CD4-positive, alpha-beta T cell treated with Interleukin-1 beta for 1 hour (primary cell): ENCODE results near the gene STARD13.

Experiments used
- DNase-seq, 2 donors: peaks; one replicate each; pipeline ENCODE4 v3.0.0-alpha.2; 2020 to 2022

STARD13 gene

DNA sequence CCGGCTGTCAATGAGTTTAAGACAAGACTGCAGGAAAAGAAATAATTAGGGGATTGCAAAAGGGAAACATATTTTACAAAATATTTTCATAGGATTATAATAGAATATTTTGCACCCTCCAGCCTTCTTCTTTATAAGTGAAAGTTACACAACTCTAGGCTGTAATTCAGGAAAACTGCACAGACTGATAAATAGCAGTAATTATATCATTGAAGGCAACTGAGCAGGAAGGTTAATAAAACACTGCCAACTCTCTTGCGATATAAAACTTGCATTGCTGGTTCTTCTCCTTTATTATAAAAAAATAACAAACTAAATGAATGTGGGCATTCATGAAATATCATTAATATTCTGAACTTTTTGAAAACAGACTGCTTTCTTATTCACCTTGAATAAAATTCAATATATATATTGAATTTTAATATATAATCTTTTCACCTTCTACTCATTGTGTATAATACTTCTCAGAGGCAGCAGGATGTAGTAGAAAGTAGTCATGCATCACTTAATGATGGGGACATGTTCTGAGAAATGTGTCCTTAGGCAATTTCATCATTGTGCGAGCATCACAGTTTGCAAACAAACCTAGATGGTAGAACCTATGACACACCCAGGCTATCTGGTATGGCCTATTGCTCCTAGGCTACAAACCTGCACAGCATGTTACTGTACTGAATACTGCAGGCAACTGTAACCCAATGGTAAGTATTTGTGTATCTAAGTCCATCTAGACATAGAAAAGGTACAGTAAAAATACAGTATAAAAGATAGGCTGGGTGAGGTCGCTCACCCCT, 24.9 kb upstream of the STARD13 start:
- DNase-seq = no peak

DNA sequence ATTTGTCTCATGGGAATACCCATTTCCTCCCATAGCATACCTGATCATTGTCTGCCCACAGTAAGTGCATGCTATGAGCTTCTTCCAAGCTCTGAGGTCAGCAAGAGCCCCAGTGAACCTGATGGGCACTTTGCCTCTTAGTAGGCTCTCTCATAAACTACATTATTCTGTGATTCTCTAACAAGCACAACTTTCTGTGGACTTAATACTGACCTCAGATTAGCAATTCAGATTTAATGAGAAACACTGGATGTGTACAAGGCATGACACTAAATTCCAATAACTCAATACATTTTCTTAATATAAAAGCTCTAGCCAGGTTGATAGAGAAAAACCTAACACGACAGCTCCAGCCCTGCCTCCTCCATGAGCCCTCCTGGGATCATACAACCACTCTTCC, 23.3 kb upstream of the STARD13 start:
- no peak for DNase-seq

DNA sequence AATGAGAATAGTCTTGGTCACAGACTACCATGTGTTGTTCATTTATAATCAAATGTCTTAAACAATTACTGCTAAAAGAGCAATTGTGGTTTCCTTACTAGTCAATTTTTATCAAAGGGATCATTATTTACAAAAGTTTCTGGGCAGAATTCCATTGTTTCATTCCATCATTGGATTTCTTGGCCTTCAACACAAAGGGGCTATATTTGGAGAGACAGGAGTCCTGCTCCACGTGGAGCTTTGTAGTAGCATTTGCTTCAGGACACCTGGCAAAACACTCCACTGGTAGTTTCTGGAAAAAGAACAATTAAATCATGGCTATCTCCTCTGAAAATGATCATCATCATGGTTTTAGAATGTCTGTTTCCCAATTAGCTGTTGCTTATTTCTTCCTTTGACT, 22.3 kb upstream of the STARD13 start:
- DNase-seq = no peak

DNA sequence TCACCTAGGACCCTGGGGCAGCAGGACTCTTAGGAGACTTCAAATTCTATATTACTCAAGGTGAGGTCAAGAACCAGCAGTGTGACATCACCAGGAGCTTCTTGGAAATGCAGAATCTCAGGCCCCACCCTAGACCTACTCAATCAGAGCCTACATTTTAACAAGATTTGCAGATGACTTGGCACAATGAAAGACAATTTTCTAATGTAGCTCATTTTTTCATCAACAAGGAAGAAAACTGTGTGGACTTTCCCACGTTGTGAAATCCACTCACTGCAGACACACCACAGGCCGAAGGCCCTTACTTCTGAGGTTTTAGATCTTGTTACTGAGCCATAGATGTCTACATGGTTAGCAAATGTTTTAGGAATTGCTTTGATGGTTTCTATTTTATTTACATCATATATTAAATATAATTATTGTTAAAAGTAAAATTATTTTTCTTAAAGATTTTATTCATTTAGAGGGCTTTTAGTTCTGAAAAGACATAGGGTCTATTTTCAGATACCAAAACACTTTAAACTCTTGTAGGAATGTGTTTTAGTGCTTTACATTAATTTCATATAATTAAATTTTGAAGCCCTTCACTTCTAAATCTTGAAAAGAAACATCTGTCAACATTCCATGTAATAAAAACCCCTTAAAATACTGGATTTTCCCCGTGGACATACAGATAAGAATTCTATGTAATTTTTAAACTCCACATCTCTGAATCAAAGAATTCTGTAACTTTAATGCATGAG, 18.5 kb upstream of the STARD13 start:
- DNase-seq = no peak

DNA sequence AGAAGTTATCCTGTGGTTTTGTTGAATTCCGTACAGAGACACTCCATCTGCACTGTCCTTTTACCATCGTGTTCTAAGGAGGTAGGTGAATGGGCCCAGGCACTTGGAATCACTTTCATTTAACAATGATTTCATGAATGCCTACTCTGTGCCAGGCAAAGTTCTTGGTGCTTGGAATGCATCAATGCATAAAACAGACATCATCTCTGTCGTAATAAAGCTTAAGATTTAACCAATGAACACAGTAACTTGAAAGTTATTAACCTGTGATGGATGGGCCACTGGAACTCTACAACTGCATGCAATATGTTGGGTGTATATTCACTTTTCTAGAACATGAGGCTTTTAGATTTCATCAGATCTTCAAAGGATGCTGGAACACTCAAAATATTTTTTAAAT, 14.1 kb upstream of the STARD13 start:
- DNase-seq = no peak

DNA sequence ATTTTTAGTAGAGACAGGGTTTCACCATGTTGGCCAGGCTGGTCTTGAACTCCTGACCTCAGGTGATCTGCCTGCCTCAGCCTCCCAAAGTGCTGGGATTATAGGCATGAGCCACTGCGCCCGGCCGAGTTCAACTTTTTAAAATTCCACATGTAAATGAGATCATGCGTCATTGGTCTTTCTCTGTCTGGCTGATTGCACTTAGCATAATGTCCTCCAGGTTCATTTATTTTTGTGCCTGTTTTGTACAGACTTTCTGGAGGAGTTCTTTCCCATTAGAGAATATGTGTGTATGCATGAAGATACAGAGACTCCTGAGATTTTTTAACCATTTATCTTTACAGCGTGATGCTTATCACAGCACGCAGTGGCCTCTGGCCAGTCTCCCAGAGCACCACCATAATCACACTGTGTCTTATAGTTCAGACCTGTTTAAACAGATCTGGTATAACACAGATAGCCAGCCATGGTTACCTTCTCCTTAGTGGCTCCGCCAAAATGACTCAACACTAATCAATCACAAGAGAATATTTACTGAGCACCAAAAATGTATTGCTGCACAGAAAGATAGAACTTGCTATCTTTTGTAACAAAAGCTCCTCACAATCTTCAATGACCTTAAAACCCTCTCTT, 11.4 kb upstream of the STARD13 start:
- DNase-seq = no peak

- DNase-seq = no peak
Observed at GRCh38 chr13:33292712-33293111, 7.2 kb upstream of the STARD13 start.

DNA sequence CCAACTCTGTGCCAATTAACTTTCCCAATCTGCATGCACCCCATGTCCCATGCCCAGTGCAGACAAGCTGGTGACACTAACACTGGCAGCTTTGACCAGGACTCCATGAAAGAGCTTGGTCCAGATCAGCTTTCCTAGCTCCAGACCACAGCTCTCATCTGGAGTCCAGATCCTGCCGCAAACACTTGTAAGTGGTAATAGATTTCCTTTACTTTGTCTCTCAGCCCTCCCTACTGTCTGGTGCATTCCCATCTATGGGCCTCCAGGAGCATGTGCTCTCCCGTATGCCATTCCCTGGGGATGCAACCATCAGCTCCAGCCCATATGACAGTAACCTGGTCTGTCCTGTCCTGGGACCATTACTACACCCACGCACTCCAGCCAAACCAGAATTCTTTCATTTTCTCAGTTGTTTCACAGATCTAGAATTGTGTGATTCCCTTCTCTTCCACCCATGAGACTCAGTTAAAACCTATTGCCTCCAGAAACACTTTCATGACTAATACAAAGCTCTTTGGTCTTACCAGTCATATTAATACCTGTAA, 4.9 kb upstream of the STARD13 start:
- DNase-seq = no peak

- no peak for DNase-seq
Observed at GRCh38 chr13:33289966-33290365, 4.4 kb upstream of the STARD13 start.

DNA sequence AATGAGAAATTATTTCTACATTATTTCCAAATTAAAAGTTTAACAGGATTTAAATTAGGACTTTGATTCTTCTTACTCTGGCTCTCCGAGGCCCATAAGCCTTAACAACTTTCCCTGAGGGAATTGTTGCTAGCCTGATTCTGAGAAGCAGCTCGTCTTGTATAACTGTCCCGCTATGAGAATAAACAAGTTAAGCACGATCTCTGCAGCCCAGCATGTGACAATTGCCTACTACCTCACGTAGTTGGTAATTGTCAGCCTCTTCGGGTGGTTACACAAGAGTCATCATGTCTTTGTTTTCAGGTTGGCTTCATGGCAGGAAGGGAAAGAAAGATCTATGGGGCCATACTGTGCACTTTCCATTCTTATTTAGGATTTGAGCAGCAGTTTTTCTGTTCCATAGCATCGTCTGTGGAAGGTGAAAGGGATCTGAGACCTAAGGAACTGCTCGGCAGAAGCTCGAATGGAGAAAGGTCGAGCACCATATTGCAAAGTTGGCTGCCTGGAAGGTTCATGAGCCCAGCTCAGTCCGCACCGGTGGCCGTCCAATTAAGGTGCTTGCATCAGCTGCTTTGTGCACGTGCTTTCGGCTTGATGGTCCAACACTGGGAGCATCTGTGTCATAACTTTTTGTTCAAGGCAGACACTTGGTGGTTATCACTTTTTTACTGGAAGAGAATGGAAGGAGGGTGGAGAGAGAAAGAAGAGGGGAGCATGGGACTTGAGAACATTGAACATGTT, 1.8 kb upstream of the STARD13 start:
- no peak for DNase-seq

DNA sequence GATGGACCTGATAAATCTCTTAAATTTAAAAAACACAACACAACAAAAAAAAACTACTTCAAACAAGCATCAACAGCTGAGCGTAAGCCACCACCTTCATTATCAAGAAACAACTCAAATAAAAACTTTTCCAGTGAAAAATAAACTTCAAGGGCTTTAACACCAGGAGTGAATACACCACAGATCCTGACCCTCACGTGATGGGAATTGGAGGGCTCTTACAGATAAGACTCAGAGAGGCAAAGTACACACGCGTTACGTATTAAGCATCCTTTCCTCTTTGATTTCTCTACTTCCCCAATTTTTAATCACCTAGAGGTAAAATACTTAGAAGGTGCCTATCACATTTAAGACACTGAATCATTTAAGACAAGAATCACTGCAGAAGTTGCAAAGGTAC, 573 bp upstream of the STARD13 start:
- no peak for DNase-seq

DNA sequence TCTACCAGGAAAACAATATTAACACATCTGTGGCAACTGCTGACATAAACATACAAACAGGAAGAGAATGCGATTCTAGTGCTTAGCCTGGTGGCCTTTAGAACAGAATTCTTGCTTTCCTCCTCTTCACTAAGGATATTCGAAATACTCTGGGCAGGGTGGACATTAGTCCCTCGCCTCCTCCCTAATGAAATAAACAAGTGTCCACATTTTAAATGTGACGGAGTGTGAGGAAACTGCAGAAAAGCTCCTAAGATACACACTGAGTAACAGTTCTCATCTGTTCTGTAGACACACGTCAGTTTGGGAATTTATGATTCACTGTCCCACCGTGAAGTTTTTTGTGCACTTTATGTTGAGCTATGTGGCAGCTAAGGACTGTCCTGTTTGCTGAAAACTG, 639 bp downstream of the STARD13 start:
- DNase-seq = no peak

DNA sequence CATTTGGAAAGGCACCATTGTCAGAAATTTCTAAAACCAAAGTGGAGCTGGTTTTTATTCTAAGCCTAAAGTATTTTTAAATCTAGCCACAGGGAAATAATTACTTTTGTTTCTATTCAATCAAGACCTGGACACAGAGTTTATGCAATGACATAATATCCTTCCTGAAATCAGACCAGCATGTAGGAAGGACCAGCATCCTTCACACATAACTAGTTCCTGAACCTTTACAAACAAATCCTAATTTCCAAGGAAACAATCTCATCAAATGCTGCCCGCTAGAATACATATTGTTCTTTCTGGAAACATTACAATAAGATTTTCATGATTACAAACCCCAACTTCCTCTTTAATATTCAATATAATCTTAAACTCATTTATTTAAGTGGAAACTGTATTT, 1.5 kb downstream of the STARD13 start:
- DNase-seq = no peak

DNA sequence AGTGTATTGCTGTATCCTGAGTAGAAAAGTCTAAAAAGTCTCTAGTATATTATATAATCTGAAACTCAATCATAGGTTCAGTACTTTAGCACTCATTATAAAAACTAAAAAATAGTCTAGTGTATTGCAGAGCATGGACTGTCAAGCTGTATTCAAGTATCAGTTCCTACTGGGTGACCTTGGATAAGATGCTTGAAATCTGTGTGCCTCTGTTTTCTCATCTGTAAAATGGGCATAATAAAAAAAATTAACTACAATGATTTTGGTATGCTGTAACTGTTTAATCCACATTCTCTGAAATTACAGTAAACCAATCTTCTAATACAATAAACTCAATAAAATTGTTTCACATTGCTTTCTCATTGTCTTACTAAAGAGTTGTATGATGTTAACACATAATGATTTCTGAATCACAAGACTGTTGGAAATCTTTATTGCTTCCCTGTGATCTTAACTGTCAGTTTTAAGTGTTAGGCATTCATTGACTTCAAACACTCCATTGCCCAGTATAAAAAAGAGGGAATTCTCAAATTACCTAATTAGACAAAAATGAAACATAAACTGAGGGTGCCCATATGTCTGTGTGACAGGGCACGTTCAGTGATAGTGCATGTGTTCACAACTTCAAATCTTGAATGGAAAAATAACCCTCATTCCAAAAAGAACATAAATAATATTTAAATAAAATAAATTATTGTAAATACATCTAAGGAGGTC, 2.2 kb downstream of the STARD13 start:
- DNase-seq = no peak

DNA sequence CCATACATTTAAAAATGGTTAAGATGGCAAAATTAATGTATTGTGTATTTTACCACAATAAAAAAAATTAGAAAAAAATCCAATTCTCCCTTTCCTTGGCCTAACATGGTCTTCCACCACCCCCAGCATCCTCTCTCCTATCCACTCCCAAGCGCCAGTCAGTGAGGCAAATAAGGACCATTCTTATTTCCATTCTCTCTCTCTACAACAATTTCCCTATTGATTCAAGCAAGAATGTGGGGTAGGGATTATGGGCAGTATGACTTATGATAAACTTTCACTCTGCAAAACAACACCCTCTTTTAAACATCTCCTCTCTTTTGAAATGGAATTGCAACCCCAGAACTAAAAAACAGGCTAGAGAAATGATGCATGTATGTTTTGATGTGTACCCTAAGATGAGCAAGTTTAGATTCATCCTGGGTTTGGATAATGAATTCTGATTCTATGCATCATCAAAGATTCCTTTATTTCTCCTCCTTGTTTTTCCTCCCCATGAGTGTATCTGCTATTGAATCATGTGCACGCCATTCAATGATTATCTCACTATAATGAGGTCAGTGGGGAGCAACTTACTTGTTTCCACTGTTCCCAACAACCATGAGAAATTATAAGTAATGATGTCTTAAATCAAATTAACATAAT, 3.5 kb downstream of the STARD13 start:
- no peak for DNase-seq

DNA sequence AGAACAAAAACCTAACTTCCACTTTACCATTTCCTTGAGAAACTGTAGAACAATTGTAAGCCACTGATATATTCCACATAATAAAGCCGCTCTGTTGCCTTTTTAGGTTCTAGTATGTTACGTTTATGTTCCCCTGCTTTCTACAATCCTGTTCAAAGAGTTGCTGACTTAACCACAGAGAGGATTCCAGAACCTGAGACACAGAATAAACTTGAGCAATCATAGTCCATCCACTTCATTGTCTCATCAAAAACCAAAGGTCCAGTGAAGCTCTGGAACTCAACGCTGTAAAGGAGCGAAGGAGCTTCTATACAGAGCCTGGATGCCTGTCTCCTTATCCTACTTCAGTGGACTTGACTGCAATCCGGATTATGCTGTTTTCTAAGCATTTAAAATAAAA, 4.6 kb downstream of the STARD13 start:
- no peak for DNase-seq

- no peak for DNase-seq
Observed at GRCh38 chr13:33280279-33280905, 5.2 kb downstream of the STARD13 start.

DNA sequence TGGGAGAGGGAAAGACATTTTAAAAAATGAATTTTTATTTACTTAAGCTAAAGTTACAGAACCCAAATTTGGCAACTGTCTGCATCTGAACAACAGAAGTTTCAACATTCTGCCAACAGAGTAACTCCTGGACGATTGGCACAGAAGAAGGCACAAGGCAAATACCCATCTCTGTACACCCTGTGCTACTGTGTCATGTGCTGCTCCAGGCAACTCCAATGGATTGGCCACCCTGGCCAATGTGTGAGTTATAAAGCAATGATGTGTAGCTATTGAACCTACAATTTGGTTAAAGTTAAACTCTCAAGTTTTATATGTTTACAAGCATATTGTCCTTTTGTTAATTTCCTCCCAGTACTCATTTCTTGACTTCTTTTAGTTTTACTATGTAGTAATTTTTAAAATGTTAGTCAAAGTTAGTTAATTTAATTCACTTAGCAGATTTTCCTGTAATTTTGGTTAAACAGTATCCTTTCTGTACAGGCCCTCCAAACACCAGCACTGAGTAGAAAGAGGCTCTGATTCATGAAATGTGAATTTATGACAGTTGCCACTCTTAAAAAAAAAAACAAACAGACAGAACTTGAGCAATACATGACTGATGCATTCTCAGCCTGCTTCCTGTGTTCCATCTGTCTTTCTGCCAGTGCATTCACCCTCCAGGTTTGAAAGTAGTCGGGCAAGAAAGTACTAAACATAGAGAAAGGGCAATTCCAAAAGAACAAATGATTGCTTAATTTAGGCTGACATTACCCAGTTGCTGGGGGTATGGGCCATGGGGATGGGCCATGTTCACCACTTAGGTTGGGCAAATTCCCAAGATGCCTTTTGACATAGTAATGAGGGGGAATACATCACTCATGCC, 5.9 kb downstream of the STARD13 start:
- DNase-seq = no peak

GRCh38 chr13:33278913-33279312, 6.6 kb downstream of the STARD13 start:
- DNase-seq = no peak

- DNase-seq = no peak
Observed at GRCh38 chr13:33277946-33278345, 7.6 kb downstream of the STARD13 start.
